RCC 7860 (cell line): ENCODE results near the gene CADM1.
"Not testable (repeated sequence)": the region's sequence is repeated elsewhere in the genome, so short reads cannot be mapped to it uniquely, and the experiment has no call there.

ENCODE experiments used
- DNase-seq: peaks from one replicate; pipeline ENCODE4 v3.0.0-alpha.2; 2015; ENCODE audit warnings: low spot score
- FAIRE-seq: peaks from 2 replicates; lab custom pipeline; 2012; peaks lifted over from hg19 to GRCh38; lab: Jason Lieb, UNC

CADM1 gene

GRCh38 chr11:115481528-115481927 is 22.7 kb downstream of the CADM1 start:
- FAIRE-seq: no peak
- no peak for DNase-seq

- DNase-seq (no peak), FAIRE-seq (no peak)
Observed at GRCh38 chr11:115480611-115481010, 23.6 kb downstream of the CADM1 start.

- DNase-seq: no peak
- no peak for FAIRE-seq
Observed at GRCh38 chr11:115477410-115477809, 26.8 kb downstream of the CADM1 start.

GRCh38 chr11:115476463-115477286 is 27.5 kb downstream of the CADM1 start:
- DNase-seq: no peak
- FAIRE-seq: no peak

- no peak for FAIRE-seq
- no peak for DNase-seq
Observed at GRCh38 chr11:115475564-115475963, 28.7 kb downstream of the CADM1 start.

- not testable (repeated sequence) for DNase-seq, FAIRE-seq
Observed at GRCh38 chr11:115474306-115474705, 29.9 kb downstream of the CADM1 start.

- FAIRE-seq (no peak), DNase-seq (no peak)
Observed at GRCh38 chr11:115473167-115473566, 31.0 kb downstream of the CADM1 start.

GRCh38 chr11:115471367-115471766 is 32.8 kb downstream of the CADM1 start:
- FAIRE-seq (no peak), DNase-seq (peak; percentile 45)

GRCh38 chr11:115470928-115471327 is 33.3 kb downstream of the CADM1 start:
- DNase-seq (no peak), FAIRE-seq (no peak)

GRCh38 chr11:115469361-115469760 is 34.9 kb downstream of the CADM1 start:
- DNase-seq (no peak), FAIRE-seq (no peak)

GRCh38 chr11:115466122-115466521 is 38.1 kb downstream of the CADM1 start:
- FAIRE-seq: no peak
- no peak for DNase-seq

- DNase-seq (peak; percentile 33), FAIRE-seq (peak; percentile 7)
Observed at GRCh38 chr11:115464269-115464668, 39.9 kb downstream of the CADM1 start.

GRCh38 chr11:115463606-115464005 is 40.6 kb downstream of the CADM1 start:
- DNase-seq (no peak), FAIRE-seq (no peak)

GRCh38 chr11:115462757-115463156 is 41.5 kb downstream of the CADM1 start:
- DNase-seq (no peak), FAIRE-seq (no peak)

GRCh38 chr11:115462004-115462541 is 42.1 kb downstream of the CADM1 start:
- FAIRE-seq (no peak), DNase-seq (peak; percentile 18)

- no peak for FAIRE-seq
- DNase-seq: no peak
Observed at GRCh38 chr11:115460512-115460911, 43.7 kb downstream of the CADM1 start.

GRCh38 chr11:115459563-115459962 is 44.7 kb downstream of the CADM1 start:
- FAIRE-seq: peak; percentile 44
- DNase-seq: peak; percentile 37

GRCh38 chr11:115458877-115459276 is 45.3 kb downstream of the CADM1 start:
- FAIRE-seq (no peak), DNase-seq (no peak)

GRCh38 chr11:115456019-115456418 is 48.2 kb downstream of the CADM1 start:
- DNase-seq: no peak
- FAIRE-seq: no peak

- no peak for DNase-seq
- no peak for FAIRE-seq
Observed at GRCh38 chr11:115455613-115456012, 48.6 kb downstream of the CADM1 start.

GRCh38 chr11:115454525-115454924 is 49.7 kb downstream of the CADM1 start:
- FAIRE-seq: no peak
- DNase-seq: no peak

GRCh38 chr11:115453693-115454490 is 50.3 kb downstream of the CADM1 start:
- DNase-seq (no peak), FAIRE-seq (no peak)
